Ovary (tissue), 9 donors: ENCODE results near the gene ANXA5. TPM values are rescaled to one million over a fixed set of nuclear protein-coding genes. Genes with fewer than 3 reads are reported as not detected.

ENCODE experiments used
- DNase-seq, 5 donors: peaks; one replicate each; pipeline ENCODE4 v3.0.0-alpha.2; 2019 to 2020
- H3K27ac ChIP-seq, 2 donors: fragments of 200-600 bp; one replicate each; pipeline versions ENCODE4 v1.5.1 to v1.8.0; 2019 to 2022
- H3K27me3 ChIP-seq: fragments of 200-600 bp; one replicate; pipeline ENCODE4 v1.8.0; 2022
- H3K36me3 ChIP-seq: fragments of 200-600 bp; sonication (generic); one replicate; pipeline ENCODE4 v1.5.1; 2019
- H3K4me1 ChIP-seq: one replicate; pipeline ENCODE4 v1.8.1; 2013; ENCODE audit warnings: mild to moderate bottlenecking, moderate library complexity; ENCODE audit not compliant: insufficient read depth
- H3K4me3 ChIP-seq: fragments of 200-600 bp; sonication (generic); one replicate; pipeline ENCODE4 v1.5.1; 2017
- H3K9me3 ChIP-seq, 2 donors: fragments of 200-600 bp in 1 of 2; sonication (generic) in 1 of 2; one replicate each; pipeline versions ENCODE4 v1.5.1 to v1.8.1; 2013 to 2019; ENCODE audit warnings: mild to moderate bottlenecking in 1 of 2, moderate library complexity in 1 of 2
- CTCF ChIP-seq, 3 donors: fragments of 450-650 bp in 2 of 3; fragments of 200-600 bp in 1 of 3; IDR thresholded peaks; one replicate each; pipeline versions ENCODE4 v1.5.1 to v1.8.0; 2016 to 2022; ENCODE audit warnings: antibody characterized with exemption in 3 of 3, mild to moderate bottlenecking in 1 of 3
- EP300 ChIP-seq: sonication (generic); formaldehyde crosslinking; IDR thresholded peaks from one replicate; pipeline ENCODE4 v1.6.1; 2017; ENCODE audit warnings: antibody characterized with exemption
- POLR2A ChIP-seq: fragments of 450-650 bp; IDR thresholded peaks from one replicate; pipeline ENCODE4 v1.6.1; 2017; ENCODE audit warnings: antibody characterized with exemption, mild to moderate bottlenecking, moderate library complexity
- WGBS, 3 donors: extraction: QIAGEN DNeasy Blood & Tissue Kit in 1 of 3; methylation state at CpG; one replicate each; pipeline versions ENCODE4 v1.1.5 to v1.1.7; 2013 to 2017; 5-methylcytosine and 5-hydroxymethylcytosine counted together
- intact Hi-C, 4 donors: fragments of 100-400 bp; cut with DNase I; formaldehyde crosslinking; loops; one replicate each; pipeline versions ENCODE4 v1.11.0 to v1.15.1; 2022 to 2023
- polyA plus RNA-seq, 2 donors: library from polyadenylated mRNA; stranded (reverse); fragments of 200-250 nt in 1 of 2; fragments of 350-450 nt in 1 of 2; fragmentation: Illumina TruSeq in 1 of 2; extraction: RNeasy Lipid Tissue Mini Kit (QIAGEN cat#74804) in 1 of 2; gene quantifications; one replicate each; pipeline ENCODE4 v1.2.3, GENCODE V29; 2013 to 2014
- total RNA-seq, 7 donors: library from RNA; depleted of rRNA in 2 of 7; stranded (reverse); fragments of >200 nt in 2 of 7; fragmentation: NEBNext Ultra II Directional in 3 of 7; extraction: Animal tissue kit (Norgen Biotek cat#: 25700) in 3 of 7; gene quantifications; one replicate each; pipeline versions ENCODE4 v1.1.0 to v1.2.4, GENCODE V29; 2016 to 2023
- donor health status: DM: no; HTN: no; CAD: no; lungs with moderate emphysema.
- donor health status: DM: no; HTN: no; CAD: no.
- donor health status: Bipolar disorder and iron deficiency.
- donor health status: DM: yes; HTN: yes; CAD: no.
- donor health status: DM: no; HTN: no; CAD: no.
- donor health status: DM: yes; HTN: yes; CAD: no.

Gene ANXA5
- total and polyA plus RNA-seq, 9 donors, result 130 to 859 (median 261) TPM

GRCh38 chr4:121696170-121696580 lies 605 bp downstream of the ANXA5 start:
- 0 to 1% (median 1%) methylated on average over 26 of the region's 26 CpGs for WGBS, 3 donors
- Histone ChIP-seq H3K4me1 (peaks cover 9% of the 10 kb centered on the region), H3K36me3 (no peaks in the 10 kb centered on the region), H3K27ac (peak overlapping the region; percentile 92 to 96), H3K9me3 (no peaks in the 10 kb centered on the region), H3K27me3 (no peaks in the 10 kb centered on the region), H3K4me3 (peak overlapping the region; percentile 78)
- intact Hi-C loops, result loop anchor here in 1 of 4 donors (5.0 kb wide), 1 partner anchor 176 kb away; the partner anchor contains the start of gene BBS7
- TF ChIP-seq POLR2A (peak; percentile 61), CTCF (IDR thresholded peaks at IDR 0.05) (peak in 2 of 3 donors; percentile 32 to 41), EP300 (no peak)
- DNase-seq, result peak; percentile 77 to 90 (median 84)

- Histone ChIP-seq H3K9me3 (no peaks in the 10 kb centered on the region), H3K27me3 (no peaks in the 10 kb centered on the region), H3K4me3 (no peak overlapping the region), H3K4me1 (peaks cover 21% of the 10 kb centered on the region), H3K27ac (no peak overlapping the region), H3K36me3 (no peaks in the 10 kb centered on the region)
- TF ChIP-seq POLR2A (no peak), CTCF (IDR thresholded peaks at IDR 0.05) (no peak)
- 41 to 45% (median 45%) methylated on average over 4 of the region's 4 CpGs for whole genome bisulfite sequencing, 3 donors
- DNase-seq, result no peak
- intact Hi-C loops, result no loop called here
These were observed 2.9 kb downstream of the ANXA5 start for GRCh38 chr4:121693886-121694285.

GRCh38 chr4:121693450-121693849 lies 3.3 kb downstream of the ANXA5 start:
- H3K4me3 ChIP-seq, result no peak overlapping the region
- intact Hi-C loops, result no loop called here
- H3K27me3 ChIP-seq, result no peaks in the 10 kb centered on the region
- no peaks in the 10 kb centered on the region for H3K36me3 ChIP-seq
- DNase-seq, result no peak
- WGBS, 3 donors, result 50 to 61% (median 56%) methylated on average over 2 of the region's 2 CpGs
- TF ChIP-seq CTCF (IDR thresholded peaks at IDR 0.05), result no peak
- no peak overlapping the region for H3K27ac ChIP-seq
- H3K4me1 ChIP-seq, result peaks cover 24% of the 10 kb centered on the region
- no peaks in the 10 kb centered on the region for H3K9me3 ChIP-seq

GRCh38 chr4:121692261-121692660 lies 4.5 kb downstream of the ANXA5 start:
- peaks cover 22% of the 10 kb centered on the region for H3K4me1 ChIP-seq
- no peaks in the 10 kb centered on the region for H3K36me3 ChIP-seq
- TF ChIP-seq CTCF (IDR thresholded peaks at IDR 0.05) (no peak), POLR2A (no peak), EP300 (no peak)
- intact Hi-C loops, result no loop called here
- no peaks in the 10 kb centered on the region for H3K9me3 ChIP-seq
- DNase-seq, result no peak
- no peak overlapping the region for H3K27ac ChIP-seq
- H3K4me3 ChIP-seq, result no peak overlapping the region
- no peaks in the 10 kb centered on the region for H3K27me3 ChIP-seq

GRCh38 chr4:121690001-121690400 lies 6.8 kb downstream of the ANXA5 start:
- Histone ChIP-seq H3K9me3 (no peaks in the 10 kb centered on the region), H3K36me3 (no peaks in the 10 kb centered on the region), H3K4me3 (no peak overlapping the region), H3K4me1 (peaks cover 22% of the 10 kb centered on the region), H3K27me3 (no peaks in the 10 kb centered on the region), H3K27ac (peak overlapping the region in 1 of 2 donors; percentile 50)
- DNase-seq, result no peak
- 72 to 92% (median 86%) methylated on average over 2 of the region's 2 CpGs for WGBS, 3 donors
- intact Hi-C loops, result no loop called here
- TF ChIP-seq CTCF (IDR thresholded peaks at IDR 0.05) (no peak), POLR2A (no peak), EP300 (no peak)
